CD4-positive, alpha-beta T cell (primary cell): ENCODE results near the gene JUP. TPM values are rescaled to one million over a fixed set of nuclear protein-coding genes. Genes with fewer than 3 reads are reported as not detected.

Experiments
- ATAC-seq: fragments of 200-7000 bp; cut with Tn5 transposase; one replicate; pipeline ENCODE4 v1.10.0; 2022; ENCODE audit warnings: mild to moderate bottlenecking; ENCODE audit not compliant: poor library complexity
- CTCF ChIA-PET: fragments of 350-600 bp; sonication (Branson Sonifier 250); formaldehyde crosslinking; loops from one replicate; lab custom pipeline; 2021; ENCODE audit warnings: antibody characterized with exemption, inconsistent platforms; lab: Charles Lee
- POLR2A ChIA-PET: fragments of 350-600 bp; sonication (Branson Sonifier 250); formaldehyde crosslinking; loops from one replicate; lab custom pipeline; 2021; ENCODE audit warnings: antibody characterized with exemption, inconsistent platforms; lab: Charles Lee
- DNase-seq, 14 experiments: peaks; one replicate each; pipeline ENCODE4 v3.0.0-alpha.2; 2013 to 2020; ENCODE audit warnings: mixed read lengths in 2 of 14
- H3K27ac ChIP-seq, 2 donors: one replicate each; pipeline versions ENCODE4 v1.5.1 to v1.7.0; 2013; ENCODE audit warnings: low read length in 2 of 2, low read depth in 1 of 2, mild to moderate bottlenecking in 1 of 2
- H3K27me3 ChIP-seq, 2 experiments: 1 replicate in 1 of 2; 2 replicates in 1 of 2; pipeline versions ENCODE4 v1.6.1 to v1.7.0; 2013; ENCODE audit warnings: low read length in 2 of 2, control low read depth in 1 of 2, mild to moderate bottlenecking in 1 of 2, moderate library complexity in 1 of 2; ENCODE audit not compliant: insufficient read depth in 2 of 2, control insufficient read depth in 1 of 2
- H3K36me3 ChIP-seq: one replicate; pipeline ENCODE4 v1.6.1; 2013; ENCODE audit warnings: low read length, control low read depth; ENCODE audit not compliant: insufficient read depth
- H3K4me1 ChIP-seq: one replicate; pipeline ENCODE4 v1.6.1; 2013; ENCODE audit warnings: low read length, control low read depth; ENCODE audit not compliant: insufficient read depth
- H3K4me3 ChIP-seq: one replicate; pipeline ENCODE4 v1.5.1; 2013; ENCODE audit warnings: mild to moderate bottlenecking, low read length, moderate library complexity
- H3K9me3 ChIP-seq, 2 experiments: 1 replicate in 1 of 2; 2 replicates in 1 of 2; pipeline versions ENCODE4 v1.6.1 to v1.7.0; 2013; ENCODE audit warnings: low read length in 2 of 2, mild to moderate bottlenecking in 2 of 2, control low read depth in 1 of 2, moderate library complexity in 1 of 2; ENCODE audit not compliant: control insufficient read depth in 1 of 2, insufficient read depth in 1 of 2
- H3K27ac Mint-ChIP-seq: one replicate; pipeline ENCODE4 v1.8.0; 2020; ENCODE audit warnings: mixed read lengths
- H3K27me3 Mint-ChIP-seq: one replicate; pipeline ENCODE4 v1.8.0; 2021; ENCODE audit warnings: mixed read lengths
- H3K36me3 Mint-ChIP-seq: one replicate; pipeline ENCODE4 v1.8.0; 2021; ENCODE audit warnings: low read depth, mixed read lengths
- H3K4me1 Mint-ChIP-seq: one replicate; pipeline ENCODE4 v1.8.0; 2021; ENCODE audit warnings: low read depth, mixed read lengths
- H3K4me3 Mint-ChIP-seq: one replicate; pipeline ENCODE4 v1.8.0; 2020; ENCODE audit warnings: mild to moderate bottlenecking, mixed read lengths
- H3K9me3 Mint-ChIP-seq: one replicate; pipeline ENCODE4 v1.8.0; 2020; ENCODE audit warnings: mixed read lengths
- CTCF ChIP-seq: fragments of 200-600 bp; IDR thresholded peaks from one replicate; pipeline ENCODE4 v1.8.0; 2022; ENCODE audit warnings: antibody characterized with exemption, mild to moderate bottlenecking
- intact Hi-C, 2 experiments: fragments of 100-400 bp; cut with DNase I in 1 of 2; cut with micrococcal nuclease in 1 of 2; formaldehyde crosslinking; loops; one replicate each; pipeline versions ENCODE4 v1.15.1 to v1.9.0; 2023 to 2025; cut with DNase I, micrococcal nuclease
- total RNA-seq, 174 experiments: library from RNA in 2 of 174; stranded (reverse) in 2 of 174; gene quantifications; one replicate each; pipeline ENCODE4 v1.2.3 and lab custom pipeline; 2021 to 2026

Gene JUP
- total RNA-seq, 2 experiments from 2014 or later: 0.88 to 1.1 TPM

- no peaks in the 10 kb centered on the region for H3K27me3 ChIP-seq
- H3K27ac ChIP-seq: no peak overlapping the region
- H3K9me3 ChIP-seq: no peaks in the 10 kb centered on the region
- H3K4me3 Mint-ChIP-seq: no peak overlapping the region
- H3K4me3 ChIP-seq: no peak overlapping the region
- ATAC-seq (no peak), DNase-seq (no peak)
- no peaks in the 10 kb centered on the region for H3K4me1 ChIP-seq
- no peaks in the 10 kb centered on the region for H3K36me3 ChIP-seq
- CTCF ChIA-PET: interaction anchor here (1.2 kb wide), 1 partner anchor 53 kb away, joined by 3 read pairs; no protein-coding TSS in a partner anchor
- intact Hi-C loops: no loop called here
- H3K4me1 Mint-ChIP-seq: no peaks in the 10 kb centered on the region
- peaks cover 6% of the 10 kb centered on the region for H3K27me3 Mint-ChIP-seq
- no peaks in the 10 kb centered on the region for H3K36me3 Mint-ChIP-seq
- no peak overlapping the region for H3K27ac Mint-ChIP-seq
- no peak for TF ChIP-seq CTCF
- no peaks in the 10 kb centered on the region for H3K9me3 Mint-ChIP-seq
- POLR2A ChIA-PET: no interaction called here
These were observed 38.2 kb downstream of the JUP start for GRCh38 chr17:41748275-41748674.

DNA sequence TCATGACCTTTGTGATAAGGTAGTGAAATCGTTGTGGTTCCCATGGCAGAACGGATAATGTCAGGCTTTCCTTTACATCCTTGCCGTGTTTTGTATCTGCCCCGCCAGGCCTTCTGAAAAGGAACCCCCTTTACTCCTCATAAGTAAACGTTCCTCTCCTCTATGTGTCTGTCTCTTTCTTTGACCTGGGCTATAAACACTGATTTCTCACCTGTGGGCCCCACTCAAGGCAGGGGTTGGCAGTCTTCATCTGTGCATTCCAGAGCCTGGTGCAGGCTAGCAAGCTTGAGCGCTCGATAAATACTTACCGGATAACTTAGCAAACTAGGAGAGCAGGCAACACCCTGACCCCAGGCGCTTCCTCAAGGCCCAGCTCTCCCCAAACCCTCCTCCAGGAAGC lies 44.8 kb downstream of the JUP start:
- Histone ChIP-seq H3K4me3 (no peak overlapping the region), H3K4me1 (peaks cover 8% of the 10 kb centered on the region), H3K36me3 (no peaks in the 10 kb centered on the region), H3K27ac (no peak overlapping the region), H3K9me3 (peaks cover 0 to 5% of the 10 kb centered on the region in 2 experiments), H3K27me3 (peaks cover 9 to 11% of the 10 kb centered on the region in 2 experiments)
- DNase-seq (no peak), ATAC-seq (no peak)
- TF ChIP-seq CTCF: no peak
- Mint-ChIP-seq H3K4me3 (no peak overlapping the region), H3K36me3 (no peaks in the 10 kb centered on the region), H3K9me3 (no peaks in the 10 kb centered on the region), H3K4me1 (no peaks in the 10 kb centered on the region), H3K27ac (no peak overlapping the region), H3K27me3 (peaks cover 14% of the 10 kb centered on the region)
- ChIA-PET CTCF (no interaction called here), POLR2A (no interaction called here)
- intact Hi-C loops: no loop called here

DNA sequence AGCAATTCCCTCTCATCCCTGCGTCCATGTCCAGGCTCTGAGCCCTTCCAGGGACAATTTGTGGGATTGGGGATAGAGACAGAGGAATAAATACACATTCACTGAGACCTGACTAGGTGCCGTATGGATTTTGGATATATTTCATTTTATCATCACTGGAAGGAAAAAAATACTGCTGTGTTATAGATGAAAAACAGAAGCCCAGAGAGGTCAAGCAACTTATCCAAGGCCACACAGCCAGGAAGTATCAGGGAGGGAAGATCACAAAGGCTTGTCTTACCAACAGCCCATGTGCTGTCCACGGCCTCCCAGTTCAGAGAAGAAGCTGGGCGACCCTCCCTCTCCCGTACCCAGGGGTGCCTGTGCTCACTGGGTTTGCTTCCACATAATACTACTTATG lies 46.0 kb downstream of the JUP start:
- intact Hi-C loops: no loop called here
- Mint-ChIP-seq H3K27ac (no peak overlapping the region), H3K27me3 (peaks cover 26% of the 10 kb centered on the region), H3K9me3 (no peaks in the 10 kb centered on the region), H3K4me1 (no peaks in the 10 kb centered on the region), H3K4me3 (no peak overlapping the region), H3K36me3 (no peaks in the 10 kb centered on the region)
- ChIA-PET POLR2A (no interaction called here), CTCF (no interaction called here)
- Histone ChIP-seq H3K4me1 (peaks cover 8% of the 10 kb centered on the region), H3K36me3 (no peaks in the 10 kb centered on the region), H3K27me3 (peaks cover 18 to 23% of the 10 kb centered on the region in 2 experiments), H3K4me3 (no peak overlapping the region), H3K9me3 (peaks cover 0 to 5% of the 10 kb centered on the region in 2 experiments), H3K27ac (no peak overlapping the region)
- DNase-seq (no peak), ATAC-seq (no peak)
- no peak for TF ChIP-seq CTCF
